ENCODE data around the gene CMSS1.
"Not testable (repeated sequence)": the region's sequence is repeated elsewhere in the genome, so short reads cannot be mapped to it uniquely, and the experiment has no call there.

Gene CMSS1

GRCh38 chr3:100225883-100226282 is 408.2 kb downstream of the CMSS1 start:
- TF ChIP-seq CTCF (conservative IDR thresholded peaks at IDR 0.05) = no peak
- no peak overlapping the region for H3K27ac ChIP-seq

- no peak for TF ChIP-seq CTCF (conservative IDR thresholded peaks at IDR 0.05)
- no peak overlapping the region for H3K27ac ChIP-seq
These were observed 409.2 kb downstream of the CMSS1 start for GRCh38 chr3:100226712-100227429.

DNA sequence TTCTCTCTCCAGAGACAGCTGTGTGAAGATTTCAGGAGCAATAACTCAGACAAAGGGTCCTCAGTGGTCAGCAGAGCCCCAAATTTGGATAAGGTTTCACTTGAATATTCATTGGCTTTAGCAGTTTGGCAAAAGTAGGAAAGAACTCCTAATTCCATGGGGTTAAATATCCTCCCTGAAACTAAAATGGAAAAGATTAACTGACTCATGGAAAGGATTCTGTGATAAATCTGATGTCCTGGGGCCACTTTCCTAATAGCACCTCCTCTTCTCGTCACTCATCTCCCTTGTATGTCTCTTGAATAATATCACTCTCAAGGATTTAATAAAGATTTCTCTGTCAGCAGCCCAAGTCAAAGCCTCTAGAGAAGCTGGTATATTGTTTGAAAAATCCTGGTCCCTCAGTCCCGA is 409.9 kb downstream of the CMSS1 start:
- H3K27ac ChIP-seq = no peak overlapping the region

DNA sequence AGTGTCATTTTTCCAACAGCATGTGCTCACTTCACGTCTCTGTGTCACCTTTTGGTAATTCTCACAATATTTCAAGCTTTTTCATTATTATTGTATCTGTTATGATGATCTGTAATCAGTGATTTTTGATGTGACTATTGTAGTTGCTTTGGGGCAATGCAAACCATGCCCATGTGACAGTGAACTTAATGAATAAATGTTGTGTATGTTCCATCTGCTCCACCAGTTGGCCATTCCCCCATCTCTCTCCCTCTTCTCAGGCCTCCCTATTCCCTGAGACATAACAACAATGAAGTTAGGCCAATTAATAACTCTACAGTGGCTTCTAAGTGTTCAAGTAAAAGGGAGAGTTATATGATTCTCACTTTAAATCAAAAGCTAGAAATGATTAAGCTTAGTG is 410.6 kb downstream of the CMSS1 start:
- no peak for TF ChIP-seq CTCF (conservative IDR thresholded peaks at IDR 0.05)
- H3K27ac ChIP-seq = no peak overlapping the region

More for the DNA sequence above, 409.9 kb downstream of the CMSS1 start:
- TF ChIP-seq CTCF (conservative IDR thresholded peaks at IDR 0.05) = no peak

DNA sequence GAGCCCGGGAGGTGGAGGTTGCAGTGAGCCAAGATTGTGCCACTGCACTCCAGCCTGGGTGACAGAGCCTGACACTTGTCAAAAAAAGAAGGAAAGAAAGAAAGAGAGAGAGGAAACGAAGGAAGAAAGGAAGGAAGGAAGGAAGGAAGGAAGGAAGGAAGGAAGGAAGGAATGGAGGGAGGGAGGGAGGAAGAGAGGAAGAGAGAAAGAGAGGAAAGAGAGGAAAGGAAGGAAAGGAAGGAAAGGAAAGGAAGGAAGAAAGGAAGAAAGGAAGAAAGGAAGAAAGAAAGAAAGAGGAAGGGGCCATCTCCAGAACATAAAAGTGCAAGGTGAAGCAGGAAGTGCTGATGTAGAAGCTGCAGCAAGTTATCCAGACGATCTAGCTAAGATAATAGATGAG is 411.5 kb downstream of the CMSS1 start:
- not testable (repeated sequence) for H3K27ac ChIP-seq

DNA sequence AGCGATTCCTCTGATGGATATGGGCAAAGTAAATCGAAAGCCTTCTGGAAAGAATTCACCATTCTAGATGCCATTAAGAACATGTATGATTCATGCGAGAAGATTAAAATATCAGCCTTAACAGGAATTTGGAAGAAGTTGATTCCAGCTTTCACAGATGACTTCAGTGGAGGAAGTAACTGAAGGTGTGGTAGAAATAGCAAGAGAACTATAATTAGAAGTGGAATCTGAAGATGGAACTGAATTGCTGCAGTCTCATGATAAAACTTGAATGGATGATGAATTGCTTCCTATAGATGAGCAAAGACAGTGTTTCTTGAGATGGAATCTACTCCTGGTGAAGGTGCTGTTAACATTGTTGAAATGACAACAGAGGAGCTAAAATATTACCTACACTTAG is 413.0 kb downstream of the CMSS1 start:
- TF ChIP-seq CTCF (conservative IDR thresholded peaks at IDR 0.05) = no peak
- H3K27ac ChIP-seq = no peak overlapping the region
